ENCODE data around the gene RORC.

The RORC gene

GRCh38 chr1:151825751-151826660 is 5.6 kb downstream of the RORC start:
- FAIRE-seq = no peak

- FAIRE-seq = no peak
These were observed 6.4 kb downstream of the RORC start for GRCh38 chr1:151825204-151825603.

GRCh38 chr1:151823175-151823574 is 8.4 kb downstream of the RORC start:
- FAIRE-seq = no peak

- no peak for FAIRE-seq
These were observed 9.2 kb downstream of the RORC start for GRCh38 chr1:151822404-151822803.

- FAIRE-seq = no peak
These were observed 10.7 kb downstream of the RORC start for GRCh38 chr1:151820940-151821339.

GRCh38 chr1:151819976-151820623 is 11.5 kb downstream of the RORC start:
- FAIRE-seq = no peak

GRCh38 chr1:151819227-151819835 is 12.3 kb downstream of the RORC start:
- no peak for FAIRE-seq

GRCh38 chr1:151817353-151817730 is 14.3 kb downstream of the RORC start:
- no peak for FAIRE-seq

GRCh38 chr1:151816548-151817352 is 14.9 kb downstream of the RORC start:
- no peak for FAIRE-seq

GRCh38 chr1:151815716-151816327 is 15.8 kb downstream of the RORC start:
- FAIRE-seq = no peak

GRCh38 chr1:151814971-151815545 is 16.5 kb downstream of the RORC start:
- FAIRE-seq = no peak

- no peak for FAIRE-seq
These were observed 17.2 kb downstream of the RORC start for GRCh38 chr1:151814426-151814825.

GRCh38 chr1:151813271-151813977 is 18.2 kb downstream of the RORC start:
- FAIRE-seq = no peak

GRCh38 chr1:151811181-151811580 is 20.4 kb downstream of the RORC start:
- no peak for FAIRE-seq

GRCh38 chr1:151809985-151810556 is 21.5 kb downstream of the RORC start:
- FAIRE-seq = no peak

- FAIRE-seq = no peak
These were observed 22.2 kb downstream of the RORC start for GRCh38 chr1:151809290-151809984.

- no peak for FAIRE-seq
These were observed 23.8 kb downstream of the RORC start for GRCh38 chr1:151807766-151808165.

- FAIRE-seq = no peak
These were observed 24.5 kb downstream of the RORC start for GRCh38 chr1:151807131-151807530.

GRCh38 chr1:151806170-151806569 is 25.4 kb downstream of the RORC start:
- no peak for FAIRE-seq

GRCh38 chr1:151805066-151805820 is 26.4 kb downstream of the RORC start, which contains the start of gene LINGO4:
LINGO4 (minus strand) TSS chr1:151805419; CDS start chr1:151802704, 2,715 bp downstream.
- FAIRE-seq = no peak

Measured in islet of Langerhans (tissue), 1 donor.